Calu3 (cell line): Measurements from ENCODE around the gene AP1M1. TPM values are rescaled to one million over a fixed set of nuclear protein-coding genes. Genes with fewer than 3 reads are reported as not detected.

Source experiments
- BruUV-seq: library from RNA; stranded (reverse); fragments of 400-500 nt; replicated peaks from 2 replicates; lab custom pipeline; 2021; lab: Mats Ljungman, UMichigan
- CTCF ChIA-PET: fragments of 300-600 bp; sonication (Branson Sonifier 250); formaldehyde crosslinking; loops from one replicate; lab custom pipeline; 2022; ENCODE audit warnings: antibody characterized with exemption; lab: Charles Lee
- DNase-seq: peaks from one replicate; pipeline ENCODE4 v3.0.0; 2022
- H3K27ac Mint-ChIP-seq: one replicate; pipeline ENCODE4 v1.8.0; 2022; ENCODE audit warnings: mixed read lengths; ENCODE audit not compliant: unreplicated experiment
- H3K27me3 Mint-ChIP-seq: one replicate; pipeline ENCODE4 v1.8.0; 2022; ENCODE audit warnings: mixed read lengths; ENCODE audit not compliant: unreplicated experiment
- H3K36me3 Mint-ChIP-seq: one replicate; pipeline ENCODE4 v1.8.0; 2022; ENCODE audit warnings: mild to moderate bottlenecking, moderate library complexity, mixed read lengths; ENCODE audit not compliant: insufficient read depth, unreplicated experiment
- H3K4me1 Mint-ChIP-seq: one replicate; pipeline ENCODE4 v1.8.0; 2022; ENCODE audit warnings: mild to moderate bottlenecking, low read depth, mixed read lengths; ENCODE audit not compliant: unreplicated experiment
- H3K4me3 Mint-ChIP-seq: one replicate; pipeline ENCODE4 v1.8.0; 2022; ENCODE audit warnings: mild to moderate bottlenecking, low read depth, moderate library complexity, mixed read lengths; ENCODE audit not compliant: unreplicated experiment
- H3K9me3 Mint-ChIP-seq: one replicate; pipeline ENCODE4 v1.8.0; 2022; ENCODE audit warnings: low read depth, mixed read lengths; ENCODE audit not compliant: unreplicated experiment
- CTCF ChIP-seq: fragments of 200-600 bp; IDR thresholded peaks from one replicate; pipeline ENCODE4 v1.8.0; 2022; ENCODE audit warnings: antibody characterized with exemption; ENCODE audit not compliant: unreplicated experiment
- intact Hi-C: fragments of 100-400 bp; cut with micrococcal nuclease; formaldehyde crosslinking; loops from one replicate; pipeline ENCODE4 v1.10.0; 2022; ENCODE audit not compliant: unreplicated experiment
- total RNA-seq: library from RNA; stranded (reverse); gene quantifications from 2 replicates; pipeline ENCODE4 v1.2.3, GENCODE V29; 2022

AP1M1 gene
- total RNA-seq, 1 experiment from 2014 or later, result 31.5 TPM

- intact Hi-C loops, result no loop called here
- Mint-ChIP-seq H3K27ac (no peak overlapping the region), H3K4me3 (no peak overlapping the region), H3K9me3 (no peaks in the 10 kb centered on the region), H3K4me1 (no peaks in the 10 kb centered on the region), H3K36me3 (peaks cover 13% of the 10 kb centered on the region), H3K27me3 (no peaks in the 10 kb centered on the region)
- CTCF ChIA-PET, result no interaction called here
- no TSS peak for BruUV-seq
- DNase-seq, result no peak
- no peak for TF ChIP-seq CTCF
These were observed 19.3 kb downstream of the AP1M1 start for GRCh38 chr19:16216744-16217670.

GRCh38 chr19:16217716-16218451 is 20.2 kb downstream of the AP1M1 start:
- BruUV-seq, result no TSS peak
- Mint-ChIP-seq H3K27ac (no peak overlapping the region), H3K36me3 (peaks cover 7% of the 10 kb centered on the region), H3K27me3 (no peaks in the 10 kb centered on the region), H3K9me3 (no peaks in the 10 kb centered on the region), H3K4me1 (no peaks in the 10 kb centered on the region), H3K4me3 (no peak overlapping the region)
- CTCF ChIA-PET, result no interaction called here
- no peak for TF ChIP-seq CTCF
- intact Hi-C loops, result no loop called here
- DNase-seq, result no peak

- Mint-ChIP-seq H3K36me3 (peaks cover 7% of the 10 kb centered on the region), H3K27ac (no peak overlapping the region), H3K4me3 (no peak overlapping the region), H3K4me1 (no peaks in the 10 kb centered on the region), H3K27me3 (no peaks in the 10 kb centered on the region), H3K9me3 (no peaks in the 10 kb centered on the region)
- BruUV-seq, result no TSS peak
- no peak for DNase-seq
- intact Hi-C loops, result no loop called here
- CTCF ChIA-PET, result no interaction called here
- TF ChIP-seq CTCF, result no peak
These were observed 21.1 kb downstream of the AP1M1 start for GRCh38 chr19:16218851-16219250.

GRCh38 chr19:16222806-16223205 is 25.1 kb downstream of the AP1M1 start:
- CTCF ChIA-PET, result no interaction called here
- no TSS peak for BruUV-seq

More at GRCh38 chr19:16222806-16223205, 25.1 kb downstream of the AP1M1 start:
- intact Hi-C loops, result no loop called here
- DNase-seq, result no peak
- TF ChIP-seq CTCF, result no peak
- peaks cover 7% of the 10 kb centered on the region for H3K36me3 Mint-ChIP-seq
- H3K27me3 Mint-ChIP-seq, result no peaks in the 10 kb centered on the region
- H3K4me1 Mint-ChIP-seq, result no peaks in the 10 kb centered on the region
- H3K4me3 Mint-ChIP-seq, result no peak overlapping the region
- no peaks in the 10 kb centered on the region for H3K9me3 Mint-ChIP-seq
- no peak overlapping the region for H3K27ac Mint-ChIP-seq
